Islet of Langerhans (tissue), 1 donor: Measurements from ENCODE around the gene KLF11.
"Not testable (repeated sequence)": the region's sequence is repeated elsewhere in the genome, so short reads cannot be mapped to it uniquely, and the experiment has no call there.

Source experiments
- FAIRE-seq: peaks from one replicate; lab custom pipeline; 2011; peaks lifted over from hg19 to GRCh38; lab: Jason Lieb, UNC

The KLF11 gene

GRCh38 chr2:10086950-10087349 lies 43.6 kb downstream of the KLF11 start:
- no peak for FAIRE-seq

GRCh38 chr2:10087360-10087759 lies 44.0 kb downstream of the KLF11 start:
- FAIRE-seq = no peak

- no peak for FAIRE-seq
These were observed 46.3 kb downstream of the KLF11 start for GRCh38 chr2:10089565-10090190.

- no peak for FAIRE-seq
These were observed 48.0 kb downstream of the KLF11 start for GRCh38 chr2:10091182-10091888.

- FAIRE-seq = not testable (repeated sequence)
These were observed 48.5 kb downstream of the KLF11 start for GRCh38 chr2:10091889-10092244.

GRCh38 chr2:10094271-10094814 lies 51.0 kb downstream of the KLF11 start:
- no peak for FAIRE-seq

GRCh38 chr2:10095175-10095574 lies 51.8 kb downstream of the KLF11 start:
- FAIRE-seq = no peak

- FAIRE-seq = no peak
These were observed 53.3 kb downstream of the KLF11 start for GRCh38 chr2:10096641-10097040.

GRCh38 chr2:10097352-10098148 lies 54.2 kb downstream of the KLF11 start:
- no peak for FAIRE-seq

- FAIRE-seq = no peak
These were observed 58.1 kb downstream of the KLF11 start for GRCh38 chr2:10101491-10101890.

GRCh38 chr2:10103179-10103578 lies 59.8 kb downstream of the KLF11 start:
- FAIRE-seq = no peak
